H1 (cell line): ENCODE data around the gene SMIM8. TPM values are rescaled to one million over a fixed set of nuclear protein-coding genes. Genes with fewer than 3 reads are reported as not detected.

Source experiments
- CTCF ChIA-PET: fragments of 300-600 bp; sonication (Branson Sonifier 250); formaldehyde crosslinking; loops from one replicate; lab custom pipeline; 2021; ENCODE audit not compliant: partially characterized antibody; lab: Charles Lee
- POLR2A ChIA-PET: fragments of 300-600 bp; sonication (Branson Sonifier 250); formaldehyde crosslinking; loops from one replicate; lab custom pipeline; 2021; ENCODE audit warnings: inconsistent platforms; ENCODE audit not compliant: partially characterized antibody; lab: Charles Lee
- DNase-seq, 2 experiments: peaks; one replicate each; pipeline versions ENCODE4 v3.0.0 to v3.0.0-alpha.2; 2010 to 2022; ENCODE audit warnings: low spot score in 2 of 2, low read depth in 1 of 2, mixed read lengths in 1 of 2
- FAIRE-seq: peaks from 2 replicates; lab custom pipeline; 2011; peaks lifted over from hg19 to GRCh38; lab: Jason Lieb, UNC
- H2AFZ ChIP-seq: 2 replicates; pipeline ENCODE4 v1.8.1; 2012; ENCODE audit warnings: low read length, inconsistent platforms
- H2AK5ac ChIP-seq: 2 replicates; pipeline ENCODE4 v1.6.1; 2013; ENCODE audit warnings: low read depth, low read length
- H2BK120ac ChIP-seq: replicated peaks from 2 replicates; pipeline ENCODE3; 2013; ENCODE audit warnings: low read depth, low read length, inconsistent platforms
- H2BK12ac ChIP-seq: 2 replicates; pipeline ENCODE4 v1.6.1; 2013; ENCODE audit warnings: low read depth, low read length
- H2BK15ac ChIP-seq: 2 replicates; pipeline ENCODE4 v1.6.1; 2013; ENCODE audit warnings: low read length
- H2BK20ac ChIP-seq: 2 replicates; pipeline ENCODE4 v1.6.1; 2013; ENCODE audit warnings: low read length
- H2BK5ac ChIP-seq: 2 replicates; pipeline ENCODE4 v1.6.1; 2013; ENCODE audit warnings: low read depth, low read length
- H3K14ac ChIP-seq: 2 replicates; pipeline ENCODE4 v1.6.1; 2013; ENCODE audit warnings: inconsistent platforms; ENCODE audit not compliant: insufficient read length
- H3K18ac ChIP-seq: 2 replicates; pipeline ENCODE4 v1.6.1; 2013; ENCODE audit warnings: low read length; ENCODE audit errors: extremely low read depth
- H3K23ac ChIP-seq: 2 replicates; pipeline ENCODE4 v1.6.1; 2013; ENCODE audit warnings: inconsistent platforms; ENCODE audit not compliant: insufficient read length
- H3K23me2 ChIP-seq: 2 replicates; pipeline ENCODE4 v1.6.1; 2013; ENCODE audit warnings: low read depth, low read length
- H3K27ac ChIP-seq: 2 replicates; pipeline ENCODE4 v1.6.1; 2011; ENCODE audit warnings: low read depth, low read length, inconsistent platforms
- H3K27me3 ChIP-seq, 4 experiments: replicated peaks in 1 of 4; 1 replicate in 1 of 4; 2 replicates in 3 of 4; pipeline versions ENCODE4 v1.6.1 to v1.8.1; 2011 to 2013; ENCODE audit warnings: low read length in 3 of 4, mild to moderate bottlenecking in 3 of 4, inconsistent platforms in 2 of 4, mixed read lengths in 2 of 4, moderate library complexity in 1 of 4; ENCODE audit not compliant: control insufficient read depth in 3 of 4, insufficient read depth in 3 of 4; ENCODE audit errors: extremely low read depth in 1 of 4
- H3K36me3 ChIP-seq, 4 experiments: 2 replicates each; pipeline versions ENCODE4 v1.6.1 to v1.8.1; 2011 to 2013; ENCODE audit warnings: mild to moderate bottlenecking in 4 of 4, low read length in 3 of 4, moderate library complexity in 2 of 4, control low read depth in 1 of 4, inconsistent platforms in 1 of 4; ENCODE audit not compliant: insufficient read depth in 4 of 4, control insufficient read depth in 2 of 4
- H3K4ac ChIP-seq: replicated peaks from 2 replicates; pipeline ENCODE3; 2013; ENCODE audit warnings: low read length, low read depth, mixed read lengths, inconsistent platforms; ENCODE audit not compliant: insufficient read length
- H3K4me1 ChIP-seq, 4 experiments: replicated peaks in 1 of 4; 1 replicate in 1 of 4; 2 replicates in 3 of 4; pipeline versions ENCODE4 v1.6.1 to v1.8.1; 2011 to 2013; ENCODE audit warnings: low read length in 3 of 4, inconsistent platforms in 2 of 4, mixed read lengths in 1 of 4; ENCODE audit not compliant: insufficient read depth in 4 of 4, control insufficient read depth in 3 of 4
- H3K4me2 ChIP-seq, 2 experiments: 2 replicates each; pipeline versions ENCODE4 v1.6.1 to v1.8.1; 2011 to 2013; ENCODE audit warnings: low read depth in 2 of 2, low read length in 2 of 2, control low read depth in 1 of 2, inconsistent platforms in 1 of 2, mild to moderate bottlenecking in 1 of 2; ENCODE audit not compliant: insufficient read depth in 1 of 2
- H3K4me3 ChIP-seq, 4 experiments: fragments of 200-600, 300-600 bp in 1 of 4; sonication (generic), shearing (Covaris generic), sonication (Bioruptor Twin) in 1 of 4; 2 replicates each; pipeline versions ENCODE4 v1.5.1 to v1.8.1; 2011 to 2016; ENCODE audit warnings: low read length in 4 of 4, low read depth in 3 of 4, control low read depth in 2 of 4, inconsistent platforms in 2 of 4, mild to moderate bottlenecking in 2 of 4, mixed read lengths in 1 of 4, moderate library complexity in 1 of 4; ENCODE audit not compliant: insufficient read depth in 2 of 4; ENCODE audit errors: extremely low read depth in 1 of 4
- H3K56ac ChIP-seq: replicated peaks from 2 replicates; pipeline ENCODE3; 2013; ENCODE audit warnings: low read depth, mild to moderate bottlenecking, mixed read lengths, low read length, inconsistent platforms; ENCODE audit not compliant: insufficient read length
- H3K79me1 ChIP-seq: 2 replicates; pipeline ENCODE4 v1.6.1; 2013; ENCODE audit warnings: low read depth, low read length, control low read depth
- H3K79me2 ChIP-seq, 2 experiments: 2 replicates each; pipeline versions ENCODE4 v1.6.1 to v1.8.1; 2012 to 2013; ENCODE audit warnings: low read length in 2 of 2, mild to moderate bottlenecking in 2 of 2, inconsistent platforms in 1 of 2; ENCODE audit not compliant: insufficient read depth in 2 of 2, control insufficient read depth in 1 of 2
- H3K9ac ChIP-seq, 4 experiments: replicated peaks in 1 of 4; 1 replicate in 1 of 4; 2 replicates in 3 of 4; pipeline versions ENCODE4 v1.6.1 to v1.8.1; 2011 to 2013; ENCODE audit warnings: low read depth in 3 of 4, low read length in 3 of 4, control low read depth in 2 of 4, mild to moderate bottlenecking in 2 of 4, moderate library complexity in 2 of 4, inconsistent platforms in 1 of 4; ENCODE audit errors: extremely low read depth in 1 of 4
- H3K9me3 ChIP-seq, 2 experiments: 2 replicates each; pipeline versions ENCODE4 v1.6.1 to v1.8.1; 2012 to 2013; ENCODE audit warnings: mild to moderate bottlenecking in 2 of 2, moderate library complexity in 2 of 2, control low read depth in 1 of 2, inconsistent platforms in 1 of 2, low read depth in 1 of 2, low read length in 1 of 2, mixed read lengths in 1 of 2; ENCODE audit not compliant: insufficient read depth in 2 of 2
- H4K20me1 ChIP-seq, 2 experiments: replicated peaks in 1 of 2; 2 replicates each; pipeline versions ENCODE3 to v1.8.1; 2011 to 2013; ENCODE audit warnings: inconsistent platforms in 2 of 2, low read length in 2 of 2, mild to moderate bottlenecking in 1 of 2; ENCODE audit not compliant: insufficient read depth in 2 of 2, control insufficient read depth in 1 of 2
- H4K5ac ChIP-seq: 2 replicates; pipeline ENCODE4 v1.6.1; 2013; ENCODE audit warnings: low read length, low read depth, mixed read lengths, inconsistent platforms; ENCODE audit not compliant: insufficient read length
- H4K8ac ChIP-seq: 2 replicates; pipeline ENCODE4 v1.8.0; 2013; ENCODE audit warnings: mild to moderate bottlenecking, moderate library complexity, low read length, inconsistent platforms; ENCODE audit not compliant: insufficient read depth; ENCODE audit errors: extremely low read depth
- H4K91ac ChIP-seq: replicated peaks from 2 replicates; pipeline ENCODE3; 2013; ENCODE audit warnings: low read length, mixed read lengths, inconsistent platforms; ENCODE audit not compliant: insufficient read length
- BCL11A ChIP-seq, 2 experiments: IDR thresholded peaks; one replicate each; pipeline ENCODE4 v1.6.1; 2011; ENCODE audit warnings: low read depth in 2 of 2, low read length in 2 of 2, mild to moderate bottlenecking in 2 of 2
- GTF2F1 ChIP-seq: IDR thresholded peaks from 2 replicates; pipeline ENCODE4 v1.6.1; 2012; ENCODE audit warnings: low read depth, low read length, improper control_type of control experiment, borderline replicate concordance
- JUND ChIP-seq: IDR thresholded peaks from 2 replicates; pipeline ENCODE4 v1.6.1; 2011; ENCODE audit warnings: mild to moderate bottlenecking, improper control_type of control experiment, low read length
- KDM1A ChIP-seq: fragments of 200-600, 300-600 bp; sonication (generic); IDR thresholded peaks from 2 replicates; pipeline ENCODE4 v1.7.1; 2016; ENCODE audit warnings: mild to moderate bottlenecking, low read length, borderline replicate concordance
- NANOG ChIP-seq: IDR thresholded peaks from 2 replicates; pipeline ENCODE4 v1.6.1; 2011; ENCODE audit warnings: low read length, low read depth, mild to moderate bottlenecking, inconsistent platforms; ENCODE audit not compliant: insufficient read depth, poor library complexity, severe bottlenecking
- PHF8 ChIP-seq: fragments of 200-600 bp; sonication (generic); conservative IDR thresholded peaks from 2 replicates; pipeline ENCODE4 v1.7.1; 2012; ENCODE audit warnings: low read depth, mild to moderate bottlenecking, inconsistent platforms, low read length, moderate library complexity
- RBBP5 ChIP-seq: IDR thresholded peaks from 2 replicates; pipeline ENCODE4 v1.7.1; 2012; ENCODE audit warnings: low read depth, mild to moderate bottlenecking, inconsistent platforms, low read length, moderate library complexity, borderline replicate concordance
- RNF2 ChIP-seq: fragments of 200-900, 300-1000 bp; sonication (generic); IDR thresholded peaks from 2 replicates; pipeline ENCODE4 v1.7.1; 2016; ENCODE audit warnings: borderline replicate concordance, low read depth, mild to moderate bottlenecking, antibody characterized with exemption, low read length; ENCODE audit not compliant: poor library complexity, severe bottlenecking; ENCODE audit errors: missing control alignments
- RXRA ChIP-seq: IDR thresholded peaks from 2 replicates; pipeline ENCODE4 v1.6.1; 2011; ENCODE audit warnings: low read depth, mild to moderate bottlenecking, low read length, moderate library complexity; ENCODE audit not compliant: insufficient read depth
- SP1 ChIP-seq: IDR thresholded peaks from 2 replicates; pipeline ENCODE4 v1.6.1; 2011; ENCODE audit warnings: low read depth, low read length
- SP2 ChIP-seq: IDR thresholded peaks from 2 replicates; pipeline ENCODE4 v1.6.1; 2012; ENCODE audit warnings: mild to moderate bottlenecking, low read length, inconsistent platforms
- TAF1 ChIP-seq: IDR thresholded peaks from 2 replicates; pipeline ENCODE4 v1.6.1; 2011; ENCODE audit warnings: mild to moderate bottlenecking, low read depth, low read length
- TAF7 ChIP-seq: optimal IDR thresholded peaks from 2 replicates; pipeline ENCODE3; 2011; ENCODE audit warnings: low read depth, mild to moderate bottlenecking, inconsistent platforms, low read length, moderate library complexity, borderline replicate concordance
- TEAD4 ChIP-seq: IDR thresholded peaks from 2 replicates; pipeline ENCODE4 v1.6.1; 2012; ENCODE audit warnings: low read depth, low read length, inconsistent platforms, mixed read lengths
- WGBS, 2 experiments: shearing (Covaris generic) in 1 of 2; methylation state at CpG; one replicate each; pipeline versions ENCODE4 v1.1.6 to v1.1.7; 2013 to 2015; ENCODE audit warnings: low lambda C conversion rate in 2 of 2, mixed read lengths in 2 of 2, inconsistent platforms in 1 of 2, low coverage in 1 of 2, missing lambda C conversion rate in 1 of 2; ENCODE audit not compliant: insufficient replicate concordance in 2 of 2, insufficient coverage in 1 of 2, insufficient read length in 1 of 2; ENCODE audit errors: extremely low coverage in 1 of 2, missing lambda C conversion rate in 1 of 2; 5-methylcytosine and 5-hydroxymethylcytosine counted together
- polyA plus RNA-seq, 7 experiments: library from polyadenylated mRNA; depleted of rRNA in 3 of 7; stranded (reverse) in 5 of 7; unstranded in 2 of 7; fragments of >200 nt in 5 of 7; fragments of 200-250 nt in 2 of 7; gene quantifications; 1 replicate in 5 of 7; 2 replicates in 1 of 7; 4 replicates in 1 of 7; pipeline versions ENCODE4 v1.2.1 to v1.2.3, GENCODE V29; 2011 to 2013; ENCODE audit warnings: missing spikeins in 2 of 7, mixed read lengths in 2 of 7
- total RNA-seq: library from RNA; stranded (reverse); fragmentation: NEBNext Ultra II Directional; extraction: Animal tissue kit (Norgen Biotek cat#: 25700); gene quantifications from 2 replicates; pipeline ENCODE4 v1.2.1, GENCODE V29; 2021

The SMIM8 gene
- total and polyA plus RNA-seq, 2 of the 8 experiments (the other 6 are each of a cell fraction or from before 2014, with no cell fraction given): 3.0 to 10.7 TPM

GRCh38 chr6:87373377-87373776 lies 51.0 kb downstream of the SMIM8 start:
- H3K79me1 ChIP-seq: no peaks in the 10 kb centered on the region
- no peaks in the 10 kb centered on the region for H3K4me1 ChIP-seq
- no peak overlapping the region for H3K9ac ChIP-seq
- no peak overlapping the region for H2BK5ac ChIP-seq
- FAIRE-seq: no peak
- no peak overlapping the region for H3K18ac ChIP-seq
- no peak overlapping the region for H3K14ac ChIP-seq
- peaks cover 9 to 12% of the 10 kb centered on the region in 2 experiments for H3K9me3 ChIP-seq
- no peak overlapping the region for H3K56ac ChIP-seq
- no peak overlapping the region for H4K8ac ChIP-seq
- no peak overlapping the region for H2BK15ac ChIP-seq
- no peak overlapping the region for H4K91ac ChIP-seq
- no peaks in the 10 kb centered on the region for H3K36me3 ChIP-seq
- no peak overlapping the region for H2BK120ac ChIP-seq
- no peaks in the 10 kb centered on the region for H3K79me2 ChIP-seq
- no peak overlapping the region for H2AK5ac ChIP-seq
- ChIA-PET POLR2A (no interaction called here), CTCF (interaction anchor here (0.6 kb wide), 1 partner anchor 651 kb away, joined by 3 read pairs; no protein-coding TSS in a partner anchor)
- no peak for DNase-seq
- H2BK20ac ChIP-seq: no peak overlapping the region
- H3K23me2 ChIP-seq: no peaks in the 10 kb centered on the region
- no peak overlapping the region for H4K5ac ChIP-seq
- H3K4ac ChIP-seq: no peak overlapping the region
- H3K4me2 ChIP-seq: no peak overlapping the region
- no peaks in the 10 kb centered on the region for H3K27me3 ChIP-seq
- H4K20me1 ChIP-seq: no peaks in the 10 kb centered on the region
- H3K4me3 ChIP-seq: no peak overlapping the region
- H3K23ac ChIP-seq: no peak overlapping the region
- 93% methylated on average over 2 of the region's 2 CpGs; no CpG with 5 or more reads in 1 of the 2 experiments for WGBS, 2 experiments
- H2BK12ac ChIP-seq: no peak overlapping the region
- H2AFZ ChIP-seq: no peak overlapping the region
- no peak overlapping the region for H3K27ac ChIP-seq
- TF ChIP-seq GTF2F1 (no peak), TAF1 (no peak), BCL11A (IDR thresholded peaks at IDR 0.05; ENCODE audit: low read depth in 2 of 2, low read length in 2 of 2) (no peak), NANOG (no peak), PHF8 (no peak), KDM1A (no peak), TAF7 (no peak), RXRA (no peak), RBBP5 (no peak), RNF2 (no peak), SP1 (no peak), JUND (no peak), SP2 (no peak), TEAD4 (no peak)
